ENCODE results near the gene VPS50.
"Not testable (repeated sequence)": the region's sequence is repeated elsewhere in the genome, so short reads cannot be mapped to it uniquely, and the experiment has no call there.

Gene VPS50

GRCh38 chr7:93331706-93332105, 99.5 kb downstream of the VPS50 start:
- peak; percentile 29 for DNase-seq (ENCODE audit: low spot score)

- no peak for DNase-seq (ENCODE audit: low spot score)
These were observed 100.0 kb downstream of the VPS50 start for GRCh38 chr7:93332172-93332571.

- no peak for DNase-seq (ENCODE audit: low spot score)
These were observed 104.9 kb downstream of the VPS50 start for GRCh38 chr7:93337052-93337451.

GRCh38 chr7:93342178-93342577, 110.0 kb downstream of the VPS50 start:
- DNase-seq (ENCODE audit: low spot score), result not testable (repeated sequence)

GRCh38 chr7:93350338-93350737, 118.2 kb downstream of the VPS50 start:
- no peak for DNase-seq (ENCODE audit: low spot score)

- DNase-seq (ENCODE audit: low spot score), result no peak
These were observed 120.7 kb downstream of the VPS50 start for GRCh38 chr7:93352881-93353280.

GRCh38 chr7:93354815-93355214, 122.6 kb downstream of the VPS50 start:
- DNase-seq (ENCODE audit: low spot score), result no peak

- no peak for DNase-seq (ENCODE audit: low spot score)
These were observed 127.5 kb downstream of the VPS50 start for GRCh38 chr7:93359520-93360198.

GRCh38 chr7:93361853-93362252, 129.7 kb downstream of the VPS50 start:
- no peak for DNase-seq (ENCODE audit: low spot score)

- DNase-seq (ENCODE audit: low spot score), result no peak
These were observed 132.6 kb downstream of the VPS50 start for GRCh38 chr7:93364806-93365205.

- DNase-seq (ENCODE audit: low spot score), result no peak
These were observed 133.2 kb downstream of the VPS50 start for GRCh38 chr7:93365341-93365740.

GRCh38 chr7:93366816-93367215, 134.7 kb downstream of the VPS50 start:
- no peak for DNase-seq (ENCODE audit: low spot score)

GRCh38 chr7:93367254-93367653, 135.1 kb downstream of the VPS50 start:
- DNase-seq (ENCODE audit: low spot score), result no peak

- not testable (repeated sequence) for DNase-seq (ENCODE audit: low spot score)
These were observed 138.8 kb downstream of the VPS50 start for GRCh38 chr7:93370937-93371336.

GRCh38 chr7:93373537-93373936, 141.4 kb downstream of the VPS50 start:
- DNase-seq (ENCODE audit: low spot score), result no peak

- peak; percentile 44 for DNase-seq (ENCODE audit: low spot score)
These were observed 142.3 kb downstream of the VPS50 start for GRCh38 chr7:93374345-93374940.

GRCh38 chr7:93375603-93376002, 143.4 kb downstream of the VPS50 start:
- no peak for DNase-seq (ENCODE audit: low spot score)

GRCh38 chr7:93378131-93378760, 146.1 kb downstream of the VPS50 start:
- no peak for DNase-seq (ENCODE audit: low spot score)

- DNase-seq (ENCODE audit: low spot score), result no peak
These were observed 150.2 kb downstream of the VPS50 start for GRCh38 chr7:93382362-93382761.

- no peak for DNase-seq (ENCODE audit: low spot score)
These were observed 158.5 kb downstream of the VPS50 start for GRCh38 chr7:93390660-93391059.

- no peak for DNase-seq (ENCODE audit: low spot score)
These were observed 160.8 kb downstream of the VPS50 start for GRCh38 chr7:93392984-93393383.

- no peak for DNase-seq (ENCODE audit: low spot score)
These were observed 167.5 kb downstream of the VPS50 start for GRCh38 chr7:93399642-93400041.

- DNase-seq (ENCODE audit: low spot score), result no peak
These were observed 170.8 kb downstream of the VPS50 start for GRCh38 chr7:93402944-93403343.

- DNase-seq (ENCODE audit: low spot score), result no peak
These were observed 175.1 kb downstream of the VPS50 start for GRCh38 chr7:93407239-93407638.

Measured in RKO (cell line).